ENCODE data around the gene HSPA4.

Gene HSPA4

GRCh38 chr5:133154274-133155075 is 102.7 kb downstream of the HSPA4 start:
- no peak for DNase-seq

- DNase-seq, result no peak
These were observed 103.6 kb downstream of the HSPA4 start for GRCh38 chr5:133155326-133155969.

Measured in nucleus accumbens (tissue), 56 donors.